Astrocyte of the spinal cord (primary cell): ENCODE measurements around the gene LPXN.
A peak's percentile ranks its signal among the peaks of the same experiment; 100 is the strongest.

Experiments
- DNase-seq: peaks from one replicate; pipeline ENCODE4 v3.0.0; 2011; ENCODE audit warnings: low read depth, low spot score
- H3K4me3 ChIP-seq: 2 replicates; pipeline ENCODE4 v1.5.1; 2011; ENCODE audit warnings: low read depth, mild to moderate bottlenecking, low read length, moderate library complexity
- in situ Hi-C: cut with HindIII; loops from 2 replicates; pipeline ENCODE4 v1.10.0; 2017; ENCODE audit warnings: low sequenced_read_pairs
- TF ChIP-seq, protein P1 (sequence below): IDR thresholded peaks from 2 replicates; pipeline ENCODE4 v1.5.1; 2012; ENCODE audit warnings: low read depth, mild to moderate bottlenecking, low read length, inconsistent platforms

LPXN gene

GRCh38 chr11:58527429-58527828, 48.2 kb downstream of the LPXN start:
- no peak for DNase-seq
- TF ChIP-seq, protein P1, sequence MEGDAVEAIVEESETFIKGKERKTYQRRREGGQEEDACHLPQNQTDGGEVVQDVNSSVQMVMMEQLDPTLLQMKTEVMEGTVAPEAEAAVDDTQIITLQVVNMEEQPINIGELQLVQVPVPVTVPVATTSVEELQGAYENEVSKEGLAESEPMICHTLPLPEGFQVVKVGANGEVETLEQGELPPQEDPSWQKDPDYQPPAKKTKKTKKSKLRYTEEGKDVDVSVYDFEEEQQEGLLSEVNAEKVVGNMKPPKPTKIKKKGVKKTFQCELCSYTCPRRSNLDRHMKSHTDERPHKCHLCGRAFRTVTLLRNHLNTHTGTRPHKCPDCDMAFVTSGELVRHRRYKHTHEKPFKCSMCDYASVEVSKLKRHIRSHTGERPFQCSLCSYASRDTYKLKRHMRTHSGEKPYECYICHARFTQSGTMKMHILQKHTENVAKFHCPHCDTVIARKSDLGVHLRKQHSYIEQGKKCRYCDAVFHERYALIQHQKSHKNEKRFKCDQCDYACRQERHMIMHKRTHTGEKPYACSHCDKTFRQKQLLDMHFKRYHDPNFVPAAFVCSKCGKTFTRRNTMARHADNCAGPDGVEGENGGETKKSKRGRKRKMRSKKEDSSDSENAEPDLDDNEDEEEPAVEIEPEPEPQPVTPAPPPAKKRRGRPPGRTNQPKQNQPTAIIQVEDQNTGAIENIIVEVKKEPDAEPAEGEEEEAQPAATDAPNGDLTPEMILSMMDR: no peak
- H3K4me3 ChIP-seq: no peak overlapping the region
- in situ Hi-C loops: no loop called here

DNA sequence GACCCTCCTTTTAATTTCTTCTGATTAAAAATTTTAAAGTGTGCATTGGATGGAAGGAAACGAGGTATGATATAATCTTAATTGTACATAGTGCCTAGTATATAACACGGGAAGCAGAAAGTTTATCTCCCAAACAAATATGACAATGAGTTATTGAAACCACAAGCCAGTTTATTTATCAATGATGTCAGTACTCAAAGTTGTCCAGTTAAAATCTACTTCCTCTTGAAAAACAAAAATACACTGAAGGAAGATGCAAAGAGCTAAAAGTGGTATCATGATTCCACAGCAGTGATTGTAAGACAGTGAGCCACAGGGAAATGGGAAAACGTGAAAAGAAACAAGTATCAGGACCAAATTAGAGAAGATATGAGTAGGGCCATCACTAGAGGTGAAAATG, 48.9 kb downstream of the LPXN start:
- TF ChIP-seq, protein P1: no peak
- in situ Hi-C loops: no loop called here
- no peak overlapping the region for H3K4me3 ChIP-seq
- no peak for DNase-seq

GRCh38 chr11:58525037-58525614, 50.5 kb downstream of the LPXN start:
- no peak for DNase-seq
- in situ Hi-C loops: no loop called here

GRCh38 chr11:58524232-58525036, 51.2 kb downstream of the LPXN start:
- in situ Hi-C loops: no loop called here
- peak; percentile 85 for DNase-seq
- TF ChIP-seq, protein P1: peak; percentile 94
- no peak overlapping the region for H3K4me3 ChIP-seq

More at GRCh38 chr11:58525037-58525614, 50.5 kb downstream of the LPXN start:
- H3K4me3 ChIP-seq: no peak overlapping the region
- TF ChIP-seq, protein P1: no peak

GRCh38 chr11:58513747-58514367, 61.8 kb downstream of the LPXN start:
- in situ Hi-C loops: no loop called here
- TF ChIP-seq, protein P1: peak; percentile 69
- H3K4me3 ChIP-seq: no peak overlapping the region
- peak; percentile 67 for DNase-seq

GRCh38 chr11:58511636-58512035, 64.0 kb downstream of the LPXN start:
- TF ChIP-seq, protein P1: no peak
- in situ Hi-C loops: no loop called here
- no peak for DNase-seq
- H3K4me3 ChIP-seq: no peak overlapping the region
